HEK293 (cell line): ENCODE data around the gene SERINC4.

Experiments
- FEZF1 ChIP-seq: fragments of 450-650 bp; formaldehyde crosslinking; IDR thresholded peaks from 2 replicates; pipeline ENCODE4 v1.5.1; 2016; ENCODE audit warnings: missing biosample characterization, missing genetic modification characterization
- GFI1B ChIP-seq: fragments of 450-650 bp; formaldehyde crosslinking; IDR thresholded peaks from 2 replicates; pipeline ENCODE4 v1.5.1; 2016; ENCODE audit warnings: missing biosample characterization, missing genetic modification characterization
- HOXD13 ChIP-seq: sonication (generic); formaldehyde crosslinking; IDR thresholded peaks from 2 replicates; pipeline ENCODE4 v1.8.0; 2022; ENCODE audit warnings: missing genetic modification reagents, borderline replicate concordance
- MEIS1 ChIP-seq: sonication (generic); formaldehyde crosslinking; IDR thresholded peaks from 2 replicates; pipeline ENCODE4 v1.8.1; 2022; ENCODE audit warnings: missing genetic modification reagents, mild to moderate bottlenecking, borderline replicate concordance
- SP3 ChIP-seq: fragments of 450-650 bp; formaldehyde crosslinking; IDR thresholded peaks from 2 replicates; pipeline ENCODE4 v1.5.1; 2016; ENCODE audit warnings: missing biosample characterization, missing genetic modification characterization
- ZNF174 ChIP-seq: fragments of 450-650 bp; formaldehyde crosslinking; IDR thresholded peaks from 2 replicates; pipeline ENCODE4 v1.5.0; 2017; ENCODE audit warnings: missing biosample characterization, mild to moderate bottlenecking, missing genetic modification characterization
- ZNF2 ChIP-seq: fragments of 450-650 bp; formaldehyde crosslinking; IDR thresholded peaks from 2 replicates; pipeline ENCODE4 v1.5.1; 2016; ENCODE audit warnings: missing biosample characterization, missing genetic modification characterization
- ZNF202 ChIP-seq: fragments of 450-650 bp; formaldehyde crosslinking; IDR thresholded peaks from 2 replicates; pipeline ENCODE4 v1.5.1; 2016; ENCODE audit warnings: missing biosample characterization, missing genetic modification characterization, borderline replicate concordance
- ZNF324 ChIP-seq: fragments of 450-650 bp; formaldehyde crosslinking; IDR thresholded peaks from 2 replicates; pipeline ENCODE4 v1.5.1; 2016; ENCODE audit warnings: missing biosample characterization, missing genetic modification characterization
- ZNF416 ChIP-seq: fragments of 450-650 bp; formaldehyde crosslinking; IDR thresholded peaks from 2 replicates; pipeline ENCODE4 v1.5.1; 2016; ENCODE audit warnings: missing biosample characterization, missing genetic modification characterization
- ZNF433 ChIP-seq: fragments of 450-650 bp; formaldehyde crosslinking; IDR thresholded peaks from 2 replicates; pipeline ENCODE4 v1.5.1; 2016; ENCODE audit warnings: missing biosample characterization, missing genetic modification characterization, low read depth
- ZNF548 ChIP-seq: fragments of 450-650 bp; formaldehyde crosslinking; IDR thresholded peaks from 2 replicates; pipeline ENCODE4 v1.5.1; 2016; ENCODE audit warnings: missing biosample characterization, missing genetic modification characterization
- ZNF626 ChIP-seq: fragments of 450-650 bp; sonication (Bioruptor Pico); formaldehyde crosslinking; IDR thresholded peaks from 2 replicates; pipeline ENCODE4 v1.5.1; 2018; ENCODE audit warnings: missing biosample characterization, missing genetic modification characterization, inconsistent platforms
- ZNF664 ChIP-seq: fragments of 450-650 bp; formaldehyde crosslinking; IDR thresholded peaks from 2 replicates; pipeline ENCODE4 v1.5.1; 2016; ENCODE audit warnings: missing biosample characterization, missing genetic modification characterization
- ZNF776 ChIP-seq: fragments of 450-650 bp; formaldehyde crosslinking; IDR thresholded peaks from 2 replicates; pipeline ENCODE4 v1.5.0; 2017; ENCODE audit warnings: missing biosample characterization, missing genetic modification characterization, borderline replicate concordance
- ZNF777 ChIP-seq: fragments of 450-650 bp; formaldehyde crosslinking; IDR thresholded peaks from 2 replicates; pipeline ENCODE4 v1.5.1; 2017; ENCODE audit warnings: missing biosample characterization, missing genetic modification characterization, borderline replicate concordance
- ZNF792 ChIP-seq: fragments of 450-650 bp; formaldehyde crosslinking; IDR thresholded peaks from 2 replicates; pipeline ENCODE4 v1.5.1; 2016; ENCODE audit warnings: missing biosample characterization, missing genetic modification characterization
- TF ChIP-seq, protein P1 (sequence below): fragments of 450-650 bp; formaldehyde crosslinking; IDR thresholded peaks from 2 replicates; pipeline ENCODE4 v1.5.1; 2016; ENCODE audit warnings: missing biosample characterization, missing genetic modification characterization
- TF ChIP-seq, protein P2 (sequence below): fragments of 450-650 bp; formaldehyde crosslinking; IDR thresholded peaks from 2 replicates; pipeline ENCODE4 v1.5.1; 2016; ENCODE audit warnings: missing biosample characterization, missing genetic modification characterization, borderline replicate concordance
- TF ChIP-seq, protein P3 (sequence below): fragments of 450-650 bp; formaldehyde crosslinking; conservative IDR thresholded peaks from 2 replicates; pipeline ENCODE4 v1.5.1; 2016; ENCODE audit warnings: low read depth, missing biosample characterization, missing genetic modification characterization
- TF ChIP-seq, protein P4 (sequence below): fragments of 450-650 bp; formaldehyde crosslinking; IDR thresholded peaks from 2 replicates; pipeline ENCODE4 v1.5.1; 2016; ENCODE audit warnings: missing biosample characterization, missing genetic modification characterization
- TF ChIP-seq, protein P5 (sequence below): fragments of 450-650 bp; formaldehyde crosslinking; IDR thresholded peaks from 2 replicates; pipeline ENCODE4 v1.5.1; 2016; ENCODE audit warnings: missing biosample characterization, missing genetic modification characterization
- TF ChIP-seq, protein P6 (sequence below): fragments of 450-650 bp; formaldehyde crosslinking; IDR thresholded peaks from 2 replicates; pipeline ENCODE4; 2016; ENCODE audit warnings: missing biosample characterization, missing genetic modification characterization

The SERINC4 gene

DNA sequence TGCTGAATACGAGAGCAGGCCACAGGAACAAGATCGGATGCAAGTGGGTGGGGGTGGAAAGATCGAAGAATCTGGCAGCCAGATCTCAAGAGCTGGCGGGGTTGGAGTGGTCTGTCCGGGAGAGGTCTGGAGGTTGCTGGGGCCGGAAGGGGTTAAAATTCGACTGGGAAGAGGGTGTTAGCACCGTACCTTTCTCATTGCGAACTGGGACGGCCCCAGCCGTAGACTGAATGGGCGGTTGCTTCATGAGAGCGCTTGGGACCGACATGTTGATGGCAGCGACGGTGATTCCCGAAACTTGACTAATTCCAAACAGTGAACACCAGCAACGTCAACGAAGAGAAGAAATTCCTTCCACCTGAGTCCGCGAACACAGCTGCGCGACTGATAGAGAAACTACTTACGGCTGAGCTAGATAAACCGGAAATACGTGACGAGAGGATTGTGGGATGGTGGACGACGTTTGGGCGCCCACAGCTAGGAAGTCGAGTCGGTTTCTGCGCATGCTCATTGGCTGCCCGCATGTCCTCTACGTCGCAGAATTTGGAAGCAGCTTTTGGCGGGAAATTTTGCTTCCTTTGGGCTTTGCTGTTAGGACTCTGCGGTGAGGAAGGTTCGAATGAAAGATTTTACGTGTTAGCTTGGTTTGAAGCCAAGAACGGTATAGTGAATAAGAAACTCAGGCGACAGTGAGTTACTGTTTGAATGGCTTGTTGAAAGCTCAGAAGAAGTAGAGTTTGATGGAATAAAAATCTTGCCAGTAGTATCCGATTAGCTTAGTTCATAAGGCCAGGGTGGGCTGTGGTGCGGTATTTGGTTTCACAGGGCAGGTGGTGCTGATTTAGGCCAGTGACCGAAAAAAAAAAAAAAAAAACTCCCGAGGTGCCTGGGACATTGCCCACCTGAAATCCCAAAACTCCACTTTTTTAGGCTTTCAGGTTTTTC lies 24.6 kb upstream of the SERINC4 start, which contains the start of gene MFAP1 (continued):
- TF ChIP-seq, protein P1, sequence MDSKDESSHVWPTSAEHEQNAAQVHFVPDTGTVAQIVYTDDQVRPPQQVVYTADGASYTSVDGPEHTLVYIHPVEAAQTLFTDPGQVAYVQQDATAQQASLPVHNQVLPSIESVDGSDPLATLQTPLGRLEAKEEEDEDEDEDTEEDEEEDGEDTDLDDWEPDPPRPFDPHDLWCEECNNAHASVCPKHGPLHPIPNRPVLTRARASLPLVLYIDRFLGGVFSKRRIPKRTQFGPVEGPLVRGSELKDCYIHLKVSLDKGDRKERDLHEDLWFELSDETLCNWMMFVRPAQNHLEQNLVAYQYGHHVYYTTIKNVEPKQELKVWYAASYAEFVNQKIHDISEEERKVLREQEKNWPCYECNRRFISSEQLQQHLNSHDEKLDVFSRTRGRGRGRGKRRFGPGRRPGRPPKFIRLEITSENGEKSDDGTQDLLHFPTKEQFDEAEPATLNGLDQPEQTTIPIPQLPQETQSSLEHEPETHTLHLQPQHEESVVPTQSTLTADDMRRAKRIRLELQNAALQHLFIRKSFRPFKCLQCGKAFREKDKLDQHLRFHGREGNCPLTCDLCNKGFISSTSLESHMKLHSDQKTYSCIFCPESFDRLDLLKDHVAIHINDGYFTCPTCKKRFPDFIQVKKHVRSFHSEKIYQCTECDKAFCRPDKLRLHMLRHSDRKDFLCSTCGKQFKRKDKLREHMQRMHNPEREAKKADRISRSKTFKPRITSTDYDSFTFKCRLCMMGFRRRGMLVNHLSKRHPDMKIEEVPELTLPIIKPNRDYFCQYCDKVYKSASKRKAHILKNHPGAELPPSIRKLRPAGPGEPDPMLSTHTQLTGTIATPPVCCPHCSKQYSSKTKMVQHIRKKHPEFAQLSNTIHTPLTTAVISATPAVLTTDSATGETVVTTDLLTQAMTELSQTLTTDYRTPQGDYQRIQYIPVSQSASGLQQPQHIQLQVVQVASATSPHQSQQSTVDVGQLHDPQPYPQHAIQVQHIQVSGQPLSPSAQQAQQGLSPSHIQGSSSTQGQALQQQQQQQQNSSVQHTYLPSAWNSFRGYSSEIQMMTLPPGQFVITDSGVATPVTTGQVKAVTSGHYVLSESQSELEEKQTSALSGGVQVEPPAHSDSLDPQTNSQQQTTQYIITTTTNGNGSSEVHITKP (tag by site-specific recombination), result peak; percentile 36
- TF ChIP-seq, protein P2, sequence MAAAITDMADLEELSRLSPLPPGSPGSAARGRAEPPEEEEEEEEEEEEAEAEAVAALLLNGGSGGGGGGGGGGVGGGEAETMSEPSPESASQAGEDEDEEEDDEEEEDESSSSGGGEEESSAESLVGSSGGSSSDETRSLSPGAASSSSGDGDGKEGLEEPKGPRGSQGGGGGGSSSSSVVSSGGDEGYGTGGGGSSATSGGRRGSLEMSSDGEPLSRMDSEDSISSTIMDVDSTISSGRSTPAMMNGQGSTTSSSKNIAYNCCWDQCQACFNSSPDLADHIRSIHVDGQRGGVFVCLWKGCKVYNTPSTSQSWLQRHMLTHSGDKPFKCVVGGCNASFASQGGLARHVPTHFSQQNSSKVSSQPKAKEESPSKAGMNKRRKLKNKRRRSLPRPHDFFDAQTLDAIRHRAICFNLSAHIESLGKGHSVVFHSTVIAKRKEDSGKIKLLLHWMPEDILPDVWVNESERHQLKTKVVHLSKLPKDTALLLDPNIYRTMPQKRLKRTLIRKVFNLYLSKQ (tag by site-specific recombination), result no peak
- TF ChIP-seq HOXD13 (CRISPR knock-in tag), result no peak
- TF ChIP-seq, protein P3, sequence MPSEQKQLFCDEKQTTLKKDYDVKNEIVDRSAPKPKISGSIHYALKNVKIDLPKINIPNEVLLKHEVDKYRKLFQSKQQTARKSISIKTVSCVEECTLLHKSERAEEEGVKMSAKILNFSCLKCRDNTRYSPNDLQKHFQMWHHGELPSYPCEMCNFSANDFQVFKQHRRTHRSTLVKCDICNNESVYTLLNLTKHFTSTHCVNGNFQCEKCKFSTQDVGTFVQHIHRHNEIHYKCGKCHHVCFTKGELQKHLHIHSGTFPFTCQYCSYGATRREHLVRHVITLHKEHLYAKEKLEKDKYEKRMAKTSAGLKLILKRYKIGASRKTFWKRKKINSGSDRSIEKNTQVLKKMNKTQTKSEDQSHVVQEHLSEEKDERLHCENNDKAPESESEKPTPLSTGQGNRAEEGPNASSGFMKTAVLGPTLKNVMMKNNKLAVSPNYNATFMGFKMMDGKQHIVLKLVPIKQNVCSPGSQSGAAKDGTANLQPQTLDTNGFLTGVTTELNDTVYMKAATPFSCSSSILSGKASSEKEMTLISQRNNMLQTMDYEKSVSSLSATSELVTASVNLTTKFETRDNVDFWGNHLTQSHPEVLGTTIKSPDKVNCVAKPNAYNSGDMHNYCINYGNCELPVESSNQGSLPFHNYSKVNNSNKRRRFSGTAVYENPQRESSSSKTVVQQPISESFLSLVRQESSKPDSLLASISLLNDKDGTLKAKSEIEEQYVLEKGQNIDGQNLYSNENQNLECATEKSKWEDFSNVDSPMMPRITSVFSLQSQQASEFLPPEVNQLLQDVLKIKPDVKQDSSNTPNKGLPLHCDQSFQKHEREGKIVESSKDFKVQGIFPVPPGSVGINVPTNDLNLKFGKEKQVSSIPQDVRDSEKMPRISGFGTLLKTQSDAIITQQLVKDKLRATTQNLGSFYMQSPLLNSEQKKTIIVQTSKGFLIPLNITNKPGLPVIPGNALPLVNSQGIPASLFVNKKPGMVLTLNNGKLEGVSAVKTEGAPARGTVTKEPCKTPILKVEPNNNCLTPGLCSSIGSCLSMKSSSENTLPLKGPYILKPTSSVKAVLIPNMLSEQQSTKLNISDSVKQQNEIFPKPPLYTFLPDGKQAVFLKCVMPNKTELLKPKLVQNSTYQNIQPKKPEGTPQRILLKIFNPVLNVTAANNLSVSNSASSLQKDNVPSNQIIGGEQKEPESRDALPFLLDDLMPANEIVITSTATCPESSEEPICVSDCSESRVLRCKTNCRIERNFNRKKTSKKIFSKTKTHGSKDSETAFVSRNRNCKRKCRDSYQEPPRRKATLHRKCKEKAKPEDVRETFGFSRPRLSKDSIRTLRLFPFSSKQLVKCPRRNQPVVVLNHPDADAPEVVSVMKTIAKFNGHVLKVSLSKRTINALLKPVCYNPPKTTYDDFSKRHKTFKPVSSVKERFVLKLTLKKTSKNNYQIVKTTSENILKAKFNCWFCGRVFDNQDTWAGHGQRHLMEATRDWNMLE (tag by site-specific recombination), result peak; percentile 81
- no peak for TF ChIP-seq ZNF626
- 0 out of 2 replicates have a peak, but pooled peaks have one; percentile 12 for TF ChIP-seq ZNF324
- no peak for TF ChIP-seq GFI1B (tag by site-specific recombination)
- no peak for TF ChIP-seq ZNF776 (tag by site-specific recombination)
- TF ChIP-seq FEZF1 (tag by site-specific recombination), result no peak
- TF ChIP-seq ZNF174 (tag by site-specific recombination), result no peak
- no peak for TF ChIP-seq ZNF202
- no peak for TF ChIP-seq ZNF777 (tag by site-specific recombination)
- TF ChIP-seq ZNF548 (tag by site-specific recombination), result no peak
- peak; percentile 28; the same call in 1 of the 2 replicates for TF ChIP-seq ZNF2
- TF ChIP-seq SP3, result peak; percentile 28; the same call in 1 of the 2 replicates
- TF ChIP-seq, protein P4, sequence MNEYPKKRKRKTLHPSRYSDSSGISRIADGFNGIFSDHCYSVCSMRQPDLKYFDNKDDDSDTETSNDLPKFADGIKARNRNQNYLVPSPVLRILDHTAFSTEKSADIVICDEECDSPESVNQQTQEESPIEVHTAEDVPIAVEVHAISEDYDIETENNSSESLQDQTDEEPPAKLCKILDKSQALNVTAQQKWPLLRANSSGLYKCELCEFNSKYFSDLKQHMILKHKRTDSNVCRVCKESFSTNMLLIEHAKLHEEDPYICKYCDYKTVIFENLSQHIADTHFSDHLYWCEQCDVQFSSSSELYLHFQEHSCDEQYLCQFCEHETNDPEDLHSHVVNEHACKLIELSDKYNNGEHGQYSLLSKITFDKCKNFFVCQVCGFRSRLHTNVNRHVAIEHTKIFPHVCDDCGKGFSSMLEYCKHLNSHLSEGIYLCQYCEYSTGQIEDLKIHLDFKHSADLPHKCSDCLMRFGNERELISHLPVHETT, result 0 out of 2 replicates have a peak, but pooled peaks have one; percentile 42
- TF ChIP-seq, protein P5, sequence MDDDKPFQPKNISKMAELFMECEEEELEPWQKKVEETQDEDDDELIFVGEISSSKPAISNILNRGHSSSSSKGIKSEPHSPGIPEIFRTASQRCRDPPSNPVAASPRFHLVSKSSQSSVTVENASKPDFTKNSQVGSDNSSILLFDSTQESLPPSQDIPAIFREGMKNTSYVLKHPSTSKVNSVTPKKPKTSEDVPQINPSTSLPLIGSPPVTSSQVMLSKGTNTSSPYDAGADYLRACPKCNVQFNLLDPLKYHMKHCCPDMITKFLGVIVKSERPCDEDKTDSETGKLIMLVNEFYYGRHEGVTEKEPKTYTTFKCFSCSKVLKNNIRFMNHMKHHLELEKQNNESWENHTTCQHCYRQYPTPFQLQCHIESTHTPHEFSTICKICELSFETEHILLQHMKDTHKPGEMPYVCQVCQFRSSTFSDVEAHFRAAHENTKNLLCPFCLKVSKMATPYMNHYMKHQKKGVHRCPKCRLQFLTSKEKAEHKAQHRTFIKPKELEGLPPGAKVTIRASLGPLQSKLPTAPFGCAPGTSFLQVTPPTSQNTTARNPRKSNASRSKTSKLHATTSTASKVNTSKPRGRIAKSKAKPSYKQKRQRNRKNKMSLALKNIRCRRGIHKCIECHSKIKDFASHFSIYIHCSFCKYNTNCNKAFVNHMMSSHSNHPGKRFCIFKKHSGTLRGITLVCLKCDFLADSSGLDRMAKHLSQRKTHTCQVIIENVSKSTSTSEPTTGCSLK (tag by site-specific recombination), result no peak
- TF ChIP-seq ZNF792 (tag by site-specific recombination), result no peak
- no peak for TF ChIP-seq ZNF433
- TF ChIP-seq MEIS1 (CRISPR knock-in tag), result no peak
- TF ChIP-seq, protein P6, sequence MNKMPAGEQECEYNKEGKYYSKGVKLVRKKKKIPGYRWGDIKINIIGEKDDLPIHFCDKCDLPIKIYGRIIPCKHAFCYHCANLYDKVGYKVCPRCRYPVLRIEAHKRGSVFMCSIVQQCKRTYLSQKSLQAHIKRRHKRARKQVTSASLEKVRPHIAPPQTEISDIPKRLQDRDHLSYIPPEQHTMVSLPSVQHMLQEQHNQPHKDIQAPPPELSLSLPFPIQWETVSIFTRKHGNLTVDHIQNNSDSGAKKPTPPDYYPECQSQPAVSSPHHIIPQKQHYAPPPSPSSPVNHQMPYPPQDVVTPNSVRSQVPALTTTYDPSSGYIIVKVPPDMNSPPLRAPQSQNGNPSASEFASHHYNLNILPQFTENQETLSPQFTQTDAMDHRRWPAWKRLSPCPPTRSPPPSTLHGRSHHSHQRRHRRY, result no peak
- no peak for TF ChIP-seq ZNF416 (tag by site-specific recombination)
- no peak for TF ChIP-seq ZNF664 (tag by site-specific recombination)
